ENCODE data around the gene C9orf50.

GRCh38 chr9:129579294-129579693 is 41.6 kb downstream of the C9orf50 start:
- TF ChIP-seq CTCF (IDR thresholded peaks at IDR 0.05) = no peak
- TF ChIP-seq ZFX (IDR thresholded peaks at IDR 0.05; ENCODE audit: borderline replicate concordance) = no peak

All from 22Rv1 (cell line).